ENCODE results near the gene PHF14. TPM values are rescaled to one million over a fixed set of nuclear protein-coding genes. Genes with fewer than 3 reads are reported as not detected.

PHF14 gene
- total and polyA plus RNA-seq, 8 donors, result 27.5 to 85.9 (median 68.0) TPM

DNA sequence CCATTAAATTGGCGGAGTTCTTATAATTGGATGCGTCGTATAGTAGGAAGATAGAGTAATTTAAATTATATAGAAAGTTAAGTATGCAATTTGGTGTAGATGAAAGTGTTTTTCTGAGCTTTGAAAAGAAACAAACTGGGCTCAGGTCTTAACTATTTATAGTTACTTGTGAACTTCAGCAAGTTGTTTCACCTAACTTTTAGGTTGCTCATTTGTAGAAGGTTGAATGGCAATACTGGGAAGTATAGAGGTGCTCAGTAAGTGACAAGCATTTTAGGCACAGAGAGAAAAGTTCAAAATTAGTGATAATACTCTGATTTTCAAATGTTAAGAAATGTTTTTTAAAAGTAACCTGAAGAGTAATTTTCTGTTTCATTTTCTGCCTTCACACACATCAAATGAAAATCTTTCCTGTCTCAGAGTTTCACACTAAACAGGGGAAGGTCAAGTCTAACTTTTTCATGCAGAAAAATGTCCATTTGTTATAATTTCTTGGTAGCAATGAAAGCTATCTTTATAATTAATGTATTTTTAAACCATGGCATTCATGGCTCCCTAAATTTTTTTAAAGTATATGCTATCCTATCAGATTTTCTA lies 146.5 kb downstream of the PHF14 start:
- no peaks in the 10 kb centered on the region for H3K27me3 ChIP-seq
- ATAC-seq (no peak), DNase-seq (no peak)
- TF ChIP-seq CTCF (IDR thresholded peaks at IDR 0.05), result no peak
- H3K4me3 ChIP-seq, result no peak overlapping the region
- intact Hi-C loops (cut with DNase I), result no loop called here
- no peak overlapping the region for H3K27ac ChIP-seq
- no peaks in the 10 kb centered on the region for H3K4me1 ChIP-seq
- no peaks in the 10 kb centered on the region for H3K36me3 ChIP-seq
- H3K9me3 ChIP-seq, result no peaks in the 10 kb centered on the region

DNA sequence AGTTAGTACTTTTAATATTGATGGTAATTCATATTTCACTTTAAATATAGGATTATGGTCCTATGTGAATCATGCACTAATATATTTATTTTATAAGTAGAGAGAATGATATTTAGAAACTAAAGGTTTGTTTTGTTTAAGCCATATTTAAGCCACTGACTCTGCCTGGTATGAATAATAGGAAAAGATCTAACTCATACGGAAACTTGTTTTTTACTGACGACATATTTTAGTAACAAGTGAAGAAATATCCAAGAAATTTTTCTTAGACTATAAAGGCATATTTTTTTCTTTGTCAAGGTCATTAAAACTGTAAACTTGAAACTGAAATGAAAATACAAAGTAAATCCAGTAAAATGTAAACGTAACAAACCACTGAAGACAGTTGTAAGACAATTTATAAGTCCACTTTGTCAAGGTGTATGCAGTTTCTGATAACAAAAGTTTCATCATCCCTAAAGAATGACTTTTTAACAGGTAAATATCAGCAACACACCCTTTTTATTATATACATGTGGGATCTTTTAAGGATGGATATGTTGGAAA lies 147.1 kb downstream of the PHF14 start:
- no peak overlapping the region for H3K27ac ChIP-seq
- no peaks in the 10 kb centered on the region for H3K9me3 ChIP-seq
- no peaks in the 10 kb centered on the region for H3K27me3 ChIP-seq
- intact Hi-C loops (cut with DNase I), result no loop called here
- no peak for DNase-seq
- H3K4me3 ChIP-seq, result no peak overlapping the region
- no peak for ATAC-seq
- no peaks in the 10 kb centered on the region for H3K36me3 ChIP-seq
- no peaks in the 10 kb centered on the region for H3K4me1 ChIP-seq
- no peak for TF ChIP-seq CTCF (IDR thresholded peaks at IDR 0.05)

DNA sequence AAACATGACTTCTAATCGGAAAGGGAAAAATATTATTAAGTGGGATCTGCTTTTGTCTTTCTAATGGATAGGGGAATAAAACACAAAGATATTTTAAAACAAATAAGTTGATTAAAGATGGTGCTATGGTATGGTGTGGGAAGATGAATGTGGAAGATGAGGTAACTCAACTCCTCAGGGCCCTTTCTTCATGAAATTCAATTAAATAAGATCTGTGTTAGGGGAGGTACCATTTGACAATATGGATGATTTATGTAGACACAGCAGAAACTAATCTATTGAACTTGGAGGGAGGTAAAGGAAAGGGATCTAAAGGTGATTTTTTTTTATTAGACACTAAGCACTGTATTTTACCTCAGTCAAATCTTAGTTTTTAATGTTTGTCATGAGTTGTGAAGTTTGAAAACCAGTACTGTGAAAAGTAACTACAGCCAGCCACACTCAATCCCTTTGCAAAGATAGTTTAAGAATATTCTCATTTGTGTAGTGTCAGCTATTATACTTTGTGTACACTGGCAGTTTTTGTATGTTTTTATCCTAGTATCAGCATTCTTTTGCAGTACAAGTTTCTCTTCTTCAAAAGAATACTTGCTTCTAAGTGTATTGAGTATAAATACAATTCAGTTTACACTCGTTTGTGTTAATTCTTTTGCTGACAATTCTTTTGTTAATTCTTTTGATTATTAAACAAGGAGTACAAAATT lies 151.3 kb downstream of the PHF14 start:
- Histone ChIP-seq H3K27ac (no peak overlapping the region), H3K27me3 (no peaks in the 10 kb centered on the region), H3K4me3 (no peak overlapping the region), H3K9me3 (no peaks in the 10 kb centered on the region), H3K4me1 (no peaks in the 10 kb centered on the region), H3K36me3 (no peaks in the 10 kb centered on the region)
- TF ChIP-seq CTCF (IDR thresholded peaks at IDR 0.05), result no peak
- ATAC-seq (no peak), DNase-seq (no peak)
- intact Hi-C loops (cut with DNase I), result no loop called here

DNA sequence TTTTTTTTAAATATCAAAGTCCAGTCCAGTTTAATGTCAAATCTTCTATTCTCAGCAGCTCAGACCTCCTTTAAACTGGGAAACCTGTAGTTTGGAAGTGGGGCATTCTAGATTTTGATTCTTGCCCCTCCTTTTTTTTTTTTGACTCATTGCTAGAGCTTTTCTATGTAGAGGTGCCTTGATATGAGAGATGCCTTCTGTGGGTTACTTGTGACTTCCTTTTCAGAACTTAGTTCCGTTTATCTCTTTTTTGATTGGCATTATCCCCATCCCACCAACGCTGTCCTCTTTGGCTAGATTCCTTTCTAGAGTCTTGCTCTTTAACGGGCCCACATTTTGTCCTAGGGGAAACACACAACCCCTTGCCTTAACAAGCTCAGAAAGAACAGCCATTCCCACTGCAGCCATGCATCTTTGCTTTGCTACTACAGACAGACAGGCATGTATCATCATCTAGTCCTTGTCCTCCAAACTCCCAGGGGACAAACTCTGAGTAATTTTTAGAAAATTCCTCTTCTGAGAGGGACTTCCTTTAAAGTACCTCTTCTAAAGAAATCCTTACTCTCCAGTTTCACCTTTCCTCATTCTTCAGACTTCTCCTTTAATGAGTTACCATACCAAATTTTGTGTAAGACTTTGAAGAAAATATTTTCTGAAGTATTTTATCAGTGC lies 153.6 kb downstream of the PHF14 start:
- no peak overlapping the region for H3K27ac ChIP-seq
- no peaks in the 10 kb centered on the region for H3K4me1 ChIP-seq
- no peaks in the 10 kb centered on the region for H3K36me3 ChIP-seq
- no peak for DNase-seq
- ATAC-seq, result no peak
- no peak for TF ChIP-seq CTCF (IDR thresholded peaks at IDR 0.05)
- no peak overlapping the region for H3K4me3 ChIP-seq
- no peaks in the 10 kb centered on the region for H3K9me3 ChIP-seq
- no peaks in the 10 kb centered on the region for H3K27me3 ChIP-seq
- intact Hi-C loops (cut with DNase I), result no loop called here

GRCh38 chr7:11127988-11128387 lies 154.3 kb downstream of the PHF14 start:
- intact Hi-C loops (cut with DNase I), result no loop called here
- Histone ChIP-seq H3K9me3 (no peaks in the 10 kb centered on the region), H3K4me1 (no peaks in the 10 kb centered on the region), H3K36me3 (no peaks in the 10 kb centered on the region), H3K27ac (no peak overlapping the region), H3K27me3 (no peaks in the 10 kb centered on the region), H3K4me3 (no peak overlapping the region)
- DNase-seq, result no peak
- no peak for ATAC-seq
- no peak for TF ChIP-seq CTCF (IDR thresholded peaks at IDR 0.05)

Measured in left lung (tissue), 10 donors.